HepG2 (cell line): ENCODE data around the gene CAMK2N2. TPM values are rescaled to one million over a fixed set of nuclear protein-coding genes. Genes with fewer than 3 reads are reported as not detected.

ENCODE experiments used
- ATAC-seq: fragments of 200-7000 bp; cut with Tn5 transposase; 3 replicates; pipeline ENCODE4 v1.9.1; 2020; ENCODE audit warnings: mild to moderate bottlenecking, moderate library complexity
- BruUV-seq: library from RNA; stranded (reverse); fragments of 400-500 nt; replicated peaks from 2 replicates; lab custom pipeline; 2021; lab: Mats Ljungman, UMichigan
- CTCF ChIA-PET: fragments of 300-600 bp; formaldehyde crosslinking; extraction: SDS; loops from one replicate; lab custom pipeline; 2021; ENCODE audit warnings: low total read pairs, inconsistent platforms, low intra/inter-chr PET ratio; lab: Yijun Ruan, JAX
- POLR2A ChIA-PET: fragments of 350-600 bp; sonication (Branson Sonifier 250); formaldehyde crosslinking; loops from one replicate; lab custom pipeline; 2020; ENCODE audit warnings: antibody characterized with exemption, inconsistent platforms; lab: Yijun Ruan, JAX
- DNase-seq: peaks from one replicate; pipeline ENCODE4 v3.0.0-alpha.2; 2015; ENCODE audit warnings: low spot score
- FAIRE-seq: peaks from 3 replicates; lab custom pipeline; 2011; peaks lifted over from hg19 to GRCh38; lab: Jason Lieb, UNC
- H2AFZ ChIP-seq: one replicate; pipeline ENCODE4 v1.6.1; 2011; ENCODE audit warnings: low read length, inconsistent platforms
- H3K27ac ChIP-seq: fragments of 300-600 bp; 3 replicates; pipeline ENCODE4 v1.8.0; 2011; ENCODE audit warnings: mixed run types, mild to moderate bottlenecking, mixed read lengths, low read length, inconsistent platforms; ENCODE audit not compliant: insufficient read depth; ENCODE audit errors: extremely low read length
- H3K27me3 ChIP-seq, 2 experiments: fragments of 200-600 bp in 1 of 2; 2 replicates in 1 of 2; 3 replicates in 1 of 2; pipeline versions ENCODE4 v1.6.0 to v1.8.0; 2011; ENCODE audit warnings: low read length in 2 of 2, mild to moderate bottlenecking in 2 of 2, moderate library complexity in 2 of 2, inconsistent platforms in 1 of 2; ENCODE audit not compliant: insufficient read depth in 2 of 2, control insufficient read depth in 1 of 2
- H3K36me3 ChIP-seq, 2 experiments: fragments of 200-600 bp in 1 of 2; replicated peaks in 1 of 2; 2 replicates in 1 of 2; 3 replicates in 1 of 2; pipeline versions ENCODE4 v1.5.1 to v1.8.0; 2011; ENCODE audit warnings: low read length in 2 of 2, inconsistent platforms in 1 of 2; ENCODE audit not compliant: insufficient read depth in 2 of 2, control insufficient read depth in 1 of 2
- H3K4me1 ChIP-seq: 2 replicates; pipeline ENCODE4 v1.5.1; 2012; ENCODE audit warnings: low read length, inconsistent platforms; ENCODE audit not compliant: insufficient read depth
- H3K4me2 ChIP-seq: 2 replicates; pipeline ENCODE4 v1.6.0; 2011; ENCODE audit warnings: low read depth, low read length, inconsistent platforms
- H3K4me3 ChIP-seq, 3 experiments: fragments of 200-600 bp in 1 of 3; sonication (generic), shearing (Covaris generic) in 1 of 3; replicated peaks in 1 of 3; 2 replicates each; pipeline ENCODE4 v1.5.1; 2011 to 2016; ENCODE audit warnings: low read length in 3 of 3, inconsistent platforms in 2 of 3, low read depth in 2 of 3, mild to moderate bottlenecking in 2 of 3, control low read depth in 1 of 3, mixed read lengths in 1 of 3; ENCODE audit not compliant: insufficient read depth in 1 of 3
- H3K79me2 ChIP-seq: one replicate; pipeline ENCODE4 v1.6.1; 2011; ENCODE audit warnings: low read length, inconsistent platforms; ENCODE audit not compliant: insufficient read depth
- H3K9ac ChIP-seq: 2 replicates; pipeline ENCODE4 v1.6.0; 2011; ENCODE audit warnings: mild to moderate bottlenecking, low read depth, low read length, inconsistent platforms; ENCODE audit not compliant: insufficient read depth
- H3K9me3 ChIP-seq: 2 replicates; pipeline ENCODE4 v1.5.1; 2012; ENCODE audit warnings: mild to moderate bottlenecking, low read length
- H4K20me1 ChIP-seq: 2 replicates; pipeline ENCODE4 v1.6.0; 2011; ENCODE audit warnings: inconsistent platforms, mild to moderate bottlenecking, low read length, moderate library complexity; ENCODE audit not compliant: insufficient read depth
- CC2D1A ChIP-seq: sonication (generic); formaldehyde crosslinking; IDR thresholded peaks from 2 replicates; pipeline ENCODE4 v1.8.1; 2023; ENCODE audit warnings: mild to moderate bottlenecking, missing genetic modification reagents
- FOSL2 ChIP-seq: sonication (generic); formaldehyde crosslinking; IDR thresholded peaks from 2 replicates; pipeline ENCODE4 v1.4.0; 2020; ENCODE audit warnings: missing genetic modification reagents
- GMEB1 ChIP-seq: sonication (generic); formaldehyde crosslinking; IDR thresholded peaks from 2 replicates; pipeline ENCODE4 v1.5.1; 2020; ENCODE audit warnings: missing genetic modification reagents, mild to moderate bottlenecking, borderline replicate concordance
- ISL2 ChIP-seq: sonication (generic); formaldehyde crosslinking; IDR thresholded peaks from 2 replicates; pipeline ENCODE4 v1.5.0; 2020; ENCODE audit warnings: missing genetic modification reagents
- MTF1 ChIP-seq: sonication (generic); formaldehyde crosslinking; IDR thresholded peaks from 2 replicates; pipeline ENCODE4 v1.5.0; 2020; ENCODE audit warnings: missing genetic modification reagents
- MZF1 ChIP-seq: sonication (generic); formaldehyde crosslinking; IDR thresholded peaks from 2 replicates; pipeline ENCODE4 v1.8.1; 2023; ENCODE audit warnings: mild to moderate bottlenecking, missing genetic modification reagents, borderline replicate concordance
- RBAK ChIP-seq: sonication (generic); formaldehyde crosslinking; IDR thresholded peaks from 2 replicates; pipeline ENCODE4 v1.5.1; 2020; ENCODE audit warnings: mild to moderate bottlenecking, missing genetic modification reagents
- STAG1 ChIP-seq: sonication (generic); formaldehyde crosslinking; IDR thresholded peaks from 2 replicates; pipeline ENCODE4 v1.4.0; 2020; ENCODE audit warnings: missing genetic modification reagents
- TGIF2 ChIP-seq: IDR thresholded peaks from 2 replicates; pipeline ENCODE4 v1.6.1; 2016; ENCODE audit warnings: control low read depth, missing compliant biosample characterization
- ZEB1 ChIP-seq: IDR thresholded peaks from 2 replicates; pipeline ENCODE4 v1.6.1; 2012; ENCODE audit warnings: mild to moderate bottlenecking, low read depth, inconsistent platforms; ENCODE audit not compliant: insufficient replicate concordance
- ZFP90 ChIP-seq: sonication (generic); formaldehyde crosslinking; IDR thresholded peaks from 2 replicates; pipeline ENCODE4 v1.8.0; 2022; ENCODE audit warnings: missing genetic modification reagents, mild to moderate bottlenecking, inconsistent platforms, borderline replicate concordance
- ZGPAT ChIP-seq: IDR thresholded peaks from 2 replicates; pipeline ENCODE4 v1.6.1; 2016; ENCODE audit warnings: mild to moderate bottlenecking
- ZNF136 ChIP-seq: sonication (generic); formaldehyde crosslinking; IDR thresholded peaks from 2 replicates; pipeline ENCODE4 v1.8.1; 2022; ENCODE audit warnings: low read depth, mild to moderate bottlenecking, moderate library complexity, missing genetic modification reagents
- ZNF484 ChIP-seq: sonication (generic); formaldehyde crosslinking; IDR thresholded peaks from 2 replicates; pipeline ENCODE4 v1.5.1; 2020; ENCODE audit warnings: mild to moderate bottlenecking, low read depth, missing genetic modification reagents, borderline replicate concordance
- ZNF543 ChIP-seq: sonication (generic); formaldehyde crosslinking; IDR thresholded peaks from 2 replicates; pipeline ENCODE4 v1.4.0; 2020; ENCODE audit warnings: mild to moderate bottlenecking, missing genetic modification reagents
- ZNF644 ChIP-seq: IDR thresholded peaks from 2 replicates; pipeline ENCODE4 v1.6.1; 2016; ENCODE audit warnings: low read depth
- ZNF772 ChIP-seq: sonication (generic); formaldehyde crosslinking; IDR thresholded peaks from 2 replicates; pipeline ENCODE4 v1.5.0; 2020; ENCODE audit warnings: mild to moderate bottlenecking, missing genetic modification reagents
- WGBS: methylation state at CpG from one replicate; pipeline ENCODE4 v1.1.6; 2017; ENCODE audit warnings: low lambda C conversion rate; 5-methylcytosine and 5-hydroxymethylcytosine counted together
- in situ Hi-C: cut with HindIII; loops from 2 replicates; pipeline ENCODE4 v1.10.0; 2017; ENCODE audit warnings: low pct_unique_long_range_greater_than_20kb; ENCODE audit not compliant: extremely low pct_ligation_motif_present
- intact Hi-C: fragments of 100-400 bp; cut with micrococcal nuclease; formaldehyde crosslinking; loops from one replicate; pipeline ENCODE4 v1.10.0; 2022; ENCODE audit not compliant: unreplicated experiment
- polyA plus RNA-seq, 8 experiments: library from polyadenylated mRNA; depleted of rRNA in 3 of 8; stranded (reverse) in 7 of 8; unstranded in 1 of 8; fragments of >200 nt; fragmentation: Illumina TruSeq in 4 of 8; extraction: Trizol in 4 of 8; gene quantifications; 2 replicates each; pipeline versions ENCODE4 v1.2.1 to v1.2.3, GENCODE V29; 2011 to 2016; ENCODE audit warnings: low read depth in 4 of 8, missing spikeins in 1 of 8, mixed read lengths in 1 of 8; ENCODE audit not compliant: insufficient read depth in 1 of 8
- total RNA-seq, 5 experiments: library from RNA; depleted of rRNA; stranded (reverse); fragments of >200 nt; fragmentation: Illumina TruSeq; extraction: Trizol; gene quantifications; 2 replicates each; pipeline ENCODE4 v1.2.3, GENCODE V29; 2016; ENCODE audit warnings: low read depth in 1 of 5

The CAMK2N2 gene
- total and polyA plus RNA-seq, 2 of the 13 experiments (the other 11 are each of a cell fraction or from before 2014, with no cell fraction given) = 0.12 to 0.27 TPM

- BruUV-seq = no TSS peak
- Histone ChIP-seq H3K9ac (peak overlapping the region; percentile 99), H3K4me3 (peak overlapping the region; percentile 76 to 89 (median 80)), H3K36me3 (peaks cover 2 to 9% of the 10 kb centered on the region in 2 experiments; a peak in 3 of 5 replicates), H3K79me2 (peaks cover 10% of the 10 kb centered on the region), H3K4me2 (peak overlapping the region; percentile 81), H4K20me1 (no peaks in the 10 kb centered on the region), H3K27me3 (peaks cover 0 to 4% of the 10 kb centered on the region in 2 experiments; a peak in 1 of 5 replicates), H3K4me1 (peaks cover 20% of the 10 kb centered on the region), H3K9me3 (no peaks in the 10 kb centered on the region), H2AFZ (peak overlapping the region; percentile 43), H3K27ac (peak overlapping the region; percentile 93)
- ATAC-seq (peak; percentile 81), FAIRE-seq (peak; percentile 93), DNase-seq (peak; percentile 90)
- ChIA-PET CTCF (interaction anchor here (0.7 to 1.9 kb wide), 4 partner anchors 21 to 211 kb away, joined by 3 to 6 read pairs (median 4); partner anchors contain the start of gene VWA5B2), POLR2A (interaction anchor here (0.8 to 1.2 kb wide), 3 partner anchors 10 to 64 kb away, joined by 3 to 8 read pairs (median 4); partner anchors contain the start of genes ABCF3 and CAMK2N2)
- in situ Hi-C loops (no loop called here), intact Hi-C loops (loop anchor here (1.0 kb wide), 1 partner anchor 39 kb away; no protein-coding TSS in a partner anchor)
- WGBS = 30% methylated on average over 10 of the region's 20 CpGs
- no peak for TF ChIP-seq ZNF644 (CRISPR knock-in tag)
- TF ChIP-seq ZFP90 (CRISPR knock-in tag) = no peak
- TF ChIP-seq ZNF543 (CRISPR knock-in tag) = 0 out of 2 replicates have a peak, but pooled peaks have one; percentile 38
- peak; percentile 34; the same call in 1 of the 2 replicates for TF ChIP-seq FOSL2 (CRISPR knock-in tag)
- peak; percentile 58; the same call in 1 of the 2 replicates for TF ChIP-seq TGIF2 (CRISPR knock-in tag)
- TF ChIP-seq ZGPAT (CRISPR knock-in tag) = no peak
- TF ChIP-seq MTF1 (CRISPR knock-in tag) = 0 out of 2 replicates have a peak, but pooled peaks have one; percentile 9
- TF ChIP-seq RBAK = no peak
- TF ChIP-seq ZEB1 = no peak
- TF ChIP-seq GMEB1 (CRISPR knock-in tag) = no peak
- no peak for TF ChIP-seq ZNF136 (CRISPR knock-in tag)
- TF ChIP-seq ISL2 = 0 out of 2 replicates have a peak, but pooled peaks have one; percentile 24
- no peak for TF ChIP-seq MZF1 (CRISPR knock-in tag)
- no peak for TF ChIP-seq ZNF484
- no peak for TF ChIP-seq ZNF772
- TF ChIP-seq CC2D1A = no peak
- TF ChIP-seq STAG1 (CRISPR knock-in tag) = peak; percentile 66
Measured at GRCh38 chr3:184250167-184250828, 11.1 kb downstream of the CAMK2N2 start.
